ENCODE results near the gene CMIP.

Gene CMIP

GRCh38 chr16:81739503-81739902 is 294.9 kb downstream of the CMIP start:
- TF ChIP-seq CTCF (IDR thresholded peaks at IDR 0.05), result no peak

- TF ChIP-seq CTCF (IDR thresholded peaks at IDR 0.05), result no peak
Measured at GRCh38 chr16:81740169-81740568, 295.6 kb downstream of the CMIP start.

GRCh38 chr16:81744385-81744784 is 299.8 kb downstream of the CMIP start:
- TF ChIP-seq CTCF (IDR thresholded peaks at IDR 0.05), result no peak

GRCh38 chr16:81744911-81745310 is 300.3 kb downstream of the CMIP start:
- no peak for TF ChIP-seq CTCF (IDR thresholded peaks at IDR 0.05)

GRCh38 chr16:81745704-81746558 is 301.3 kb downstream of the CMIP start:
- TF ChIP-seq CTCF (IDR thresholded peaks at IDR 0.05), result no peak

GRCh38 chr16:81746566-81746965 is 302.0 kb downstream of the CMIP start:
- TF ChIP-seq CTCF (IDR thresholded peaks at IDR 0.05), result no peak

GRCh38 chr16:81748476-81749198 is 304.0 kb downstream of the CMIP start:
- no peak for TF ChIP-seq CTCF (IDR thresholded peaks at IDR 0.05)

Measured in LNCAP (cell line).